Fibroblast of peridontal ligament (primary cell): ENCODE measurements around the gene MYH9.

Source experiments
- DNase-seq: peaks from one replicate; pipeline ENCODE4 v3.0.0-alpha.2; 2010; ENCODE audit errors: extremely low read depth

MYH9 gene

GRCh38 chr22:36349726-36350125 lies 38.0 kb downstream of the MYH9 start:
- peak; percentile 45 for DNase-seq

- no peak for DNase-seq
These were observed 39.0 kb downstream of the MYH9 start for GRCh38 chr22:36348760-36349159.

- DNase-seq: no peak
These were observed 40.7 kb downstream of the MYH9 start for GRCh38 chr22:36347094-36347493.

- no peak for DNase-seq
These were observed 43.5 kb downstream of the MYH9 start for GRCh38 chr22:36344106-36344827.

- DNase-seq: no peak
These were observed 44.1 kb downstream of the MYH9 start for GRCh38 chr22:36343720-36344105.

- no peak for DNase-seq
These were observed 44.6 kb downstream of the MYH9 start for GRCh38 chr22:36343070-36343719.

- no peak for DNase-seq
These were observed 46.1 kb downstream of the MYH9 start for GRCh38 chr22:36341640-36342041.

GRCh38 chr22:36340621-36341020 lies 47.1 kb downstream of the MYH9 start:
- DNase-seq: no peak

GRCh38 chr22:36339171-36340065 lies 48.3 kb downstream of the MYH9 start:
- peak; percentile 97 for DNase-seq

GRCh38 chr22:36337365-36338130 lies 50.2 kb downstream of the MYH9 start:
- no peak for DNase-seq

GRCh38 chr22:36336246-36337182 lies 51.3 kb downstream of the MYH9 start:
- no peak for DNase-seq

- DNase-seq: no peak
These were observed 52.1 kb downstream of the MYH9 start for GRCh38 chr22:36335621-36336020.

GRCh38 chr22:36334821-36335603 lies 52.8 kb downstream of the MYH9 start:
- DNase-seq: peak; percentile 67

- DNase-seq: no peak
These were observed 53.5 kb downstream of the MYH9 start for GRCh38 chr22:36334081-36334820.

GRCh38 chr22:36333644-36334043 lies 54.1 kb downstream of the MYH9 start:
- no peak for DNase-seq

- peak; percentile 44 for DNase-seq
These were observed 55.0 kb downstream of the MYH9 start for GRCh38 chr22:36332623-36333332.

GRCh38 chr22:36331912-36332622 lies 55.7 kb downstream of the MYH9 start:
- DNase-seq: peak; percentile 48
